ENCODE data around the gene CSAD. TPM values are rescaled to one million over a fixed set of nuclear protein-coding genes. Genes with fewer than 3 reads are reported as not detected.

The CSAD gene
- total and polyA plus RNA-seq, 2 of the 13 experiments (the other 11 are each of a cell fraction or from before 2014, with no cell fraction given) = 7.2 to 23.5 TPM

- FAIRE-seq = no peak
- Histone ChIP-seq H3K36me3 (replicated peaks in 1 of 2; ENCODE audit: control insufficient read depth in 1 of 2, insufficient read depth in 2 of 2, low read length in 2 of 2) (no peaks in the 10 kb centered on the region; a peak in 1 of 5 replicates), H4K20me1 (ENCODE audit: insufficient read depth, low read length) (no peaks in the 10 kb centered on the region), H3K27me3 (ENCODE audit: control insufficient read depth in 1 of 2, insufficient read depth in 2 of 2, low read length in 2 of 2) (peaks cover 0 to 8% of the 10 kb centered on the region in 2 experiments; a peak in 2 of 5 replicates), H3K9me3 (ENCODE audit: low read length) (no peaks in the 10 kb centered on the region), H3K4me2 (ENCODE audit: low read depth, low read length) (peak overlapping the region; percentile 25), H3K9ac (ENCODE audit: insufficient read depth, low read depth, low read length) (no peak overlapping the region), H3K27ac (ENCODE audit: extremely low read length, insufficient read depth, low read length) (no peak overlapping the region), H3K4me3 (replicated peaks in 1 of 3; ENCODE audit: insufficient read depth in 1 of 3, low read depth in 2 of 3, low read length in 3 of 3) (no peak overlapping the region), H3K4me1 (ENCODE audit: insufficient read depth, low read length) (peaks cover 44% of the 10 kb centered on the region), H3K79me2 (ENCODE audit: insufficient read depth, low read length) (no peaks in the 10 kb centered on the region), H2AFZ (ENCODE audit: low read length) (no peak overlapping the region)
- CTCF ChIA-PET (ENCODE audit: low intra/inter-chr PET ratio, low total read pairs) = no interaction called here
- WGBS (ENCODE audit: low lambda C conversion rate) = 37% methylated on average over 19 of the region's 19 CpGs
- intact Hi-C loops (cut with micrococcal nuclease; ENCODE audit: unreplicated experiment) = no loop called here
- no TSS peak for BruUV-seq (replicated peaks)
- in situ Hi-C loops (cut with HindIII; ENCODE audit: extremely low pct_ligation_motif_present, low pct_unique_long_range_greater_than_20kb) = loop anchor here (5.0 kb wide), 1 partner anchor 50 kb away; the partner anchor contains the start of gene ESPL1
- ATAC-seq = no peak
- POLR2A ChIA-PET = interaction anchor here (0.6 to 3.6 kb wide), 4 partner anchors 34 to 104 kb away, joined by 3 to 8 read pairs (median 6); partner anchors contain the start of gene PFDN5
- no peak for DNase-seq (ENCODE audit: low spot score)
- TF ChIP-seq MXI1 (IDR thresholded peaks at IDR 0.05; ENCODE audit: borderline replicate concordance, low read depth, low read length) (no peak), CEBPG (CRISPR knock-in tag; IDR thresholded peaks at IDR 0.05) (peak; percentile 60), POGK (CRISPR knock-in tag; conservative IDR thresholded peaks at IDR 0.05) (peak; percentile 44; the same call in 1 of the 2 replicates), ZNF407 (CRISPR knock-in tag; IDR thresholded peaks at IDR 0.05; ENCODE audit: not compliant biosample characterization) (no peak), NR2F1 (CRISPR knock-in tag; IDR thresholded peaks at IDR 0.05) (peak in 1 of 2 experiments; percentile 27; a peak in 1 of 4 replicates)
- TF ChIP-seq, protein P1, sequence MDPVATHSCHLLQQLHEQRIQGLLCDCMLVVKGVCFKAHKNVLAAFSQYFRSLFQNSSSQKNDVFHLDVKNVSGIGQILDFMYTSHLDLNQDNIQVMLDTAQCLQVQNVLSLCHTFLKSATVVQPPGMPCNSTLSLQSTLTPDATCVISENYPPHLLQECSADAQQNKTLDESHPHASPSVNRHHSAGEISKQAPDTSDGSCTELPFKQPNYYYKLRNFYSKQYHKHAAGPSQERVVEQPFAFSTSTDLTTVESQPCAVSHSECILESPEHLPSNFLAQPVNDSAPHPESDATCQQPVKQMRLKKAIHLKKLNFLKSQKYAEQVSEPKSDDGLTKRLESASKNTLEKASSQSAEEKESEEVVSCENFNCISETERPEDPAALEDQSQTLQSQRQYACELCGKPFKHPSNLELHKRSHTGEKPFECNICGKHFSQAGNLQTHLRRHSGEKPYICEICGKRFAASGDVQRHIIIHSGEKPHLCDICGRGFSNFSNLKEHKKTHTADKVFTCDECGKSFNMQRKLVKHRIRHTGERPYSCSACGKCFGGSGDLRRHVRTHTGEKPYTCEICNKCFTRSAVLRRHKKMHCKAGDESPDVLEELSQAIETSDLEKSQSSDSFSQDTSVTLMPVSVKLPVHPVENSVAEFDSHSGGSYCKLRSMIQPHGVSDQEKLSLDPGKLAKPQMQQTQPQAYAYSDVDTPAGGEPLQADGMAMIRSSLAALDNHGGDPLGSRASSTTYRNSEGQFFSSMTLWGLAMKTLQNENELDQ (CRISPR knock-in tag; IDR thresholded peaks at IDR 0.05; ENCODE audit: borderline replicate concordance) = no peak
- TF ChIP-seq, protein P2, sequence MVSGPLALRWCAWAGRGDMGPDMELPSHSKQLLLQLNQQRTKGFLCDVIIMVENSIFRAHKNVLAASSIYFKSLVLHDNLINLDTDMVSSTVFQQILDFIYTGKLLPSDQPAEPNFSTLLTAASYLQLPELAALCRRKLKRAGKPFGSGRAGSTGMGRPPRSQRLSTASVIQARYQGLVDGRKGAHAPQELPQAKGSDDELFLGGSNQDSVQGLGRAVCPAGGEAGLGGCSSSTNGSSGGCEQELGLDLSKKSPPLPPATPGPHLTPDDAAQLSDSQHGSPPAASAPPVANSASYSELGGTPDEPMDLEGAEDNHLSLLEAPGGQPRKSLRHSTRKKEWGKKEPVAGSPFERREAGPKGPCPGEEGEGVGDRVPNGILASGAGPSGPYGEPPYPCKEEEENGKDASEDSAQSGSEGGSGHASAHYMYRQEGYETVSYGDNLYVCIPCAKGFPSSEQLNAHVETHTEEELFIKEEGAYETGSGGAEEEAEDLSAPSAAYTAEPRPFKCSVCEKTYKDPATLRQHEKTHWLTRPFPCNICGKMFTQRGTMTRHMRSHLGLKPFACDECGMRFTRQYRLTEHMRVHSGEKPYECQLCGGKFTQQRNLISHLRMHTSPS (CRISPR knock-in tag; IDR thresholded peaks at IDR 0.05; ENCODE audit: low read depth) = peak; percentile 94
Observed at GRCh38 chr12:53217051-53217930, 36.6 kb upstream of the CSAD start.

All from HepG2 (cell line).